NCI-H1694 treated with DMSO at 0.1 percent for 48 hours (cell line): ENCODE measurements around the gene TMEM143.
A peak's percentile ranks its signal among the peaks of the same experiment; 100 is the strongest.
"Not testable (repeated sequence)": the region's sequence is repeated elsewhere in the genome, so short reads cannot be mapped to it uniquely, and the experiment has no call there.

ENCODE experiments used
- DNase-seq: peaks from one replicate; lab custom pipeline; 2025; lab: John Stamatoyannopoulos, UW

Gene TMEM143

GRCh38 chr19:48363810-48364597 is at the start of gene TMEM143, which contains the start of gene SYNGR4:
TMEM143 (minus strand) TSS chr19:48363940; CDS start chr19:48363920, 20 bp downstream.
SYNGR4 (plus strand) TSS chr19:48364367; CDS start chr19:48365843, 1,476 bp downstream.
- DNase-seq: peak; percentile 99

GRCh38 chr19:48405850-48406249 is 42.1 kb upstream of the TMEM143 start:
- no peak for DNase-seq

- no peak for DNase-seq
Measured at GRCh38 chr19:48405010-48405659, 41.4 kb upstream of the TMEM143 start.

GRCh38 chr19:48403606-48404005 is 39.9 kb upstream of the TMEM143 start:
- DNase-seq: peak; percentile 63

DNA sequence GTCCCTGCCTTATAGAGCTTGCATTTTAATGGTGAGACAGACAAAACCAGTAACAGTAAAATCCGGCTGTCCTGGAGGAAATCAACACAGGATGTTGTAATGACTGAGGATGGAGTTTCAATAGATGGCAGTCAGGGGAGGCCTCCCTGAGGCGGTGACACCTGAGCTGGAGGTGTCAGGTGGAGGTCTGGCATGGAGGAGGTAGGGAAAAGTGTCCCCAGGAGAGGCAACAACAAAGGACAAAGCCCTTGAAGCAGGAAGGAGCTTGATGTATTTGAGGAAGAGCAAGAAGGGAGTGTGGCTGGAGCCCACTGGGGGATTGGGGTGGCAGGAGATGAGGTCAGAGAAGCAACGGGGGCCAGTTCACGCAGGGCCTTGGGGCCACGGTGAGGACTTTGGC is 37.5 kb upstream of the TMEM143 start:
- DNase-seq: no peak

- no peak for DNase-seq
Measured at GRCh38 chr19:48400018-48400742, 36.4 kb upstream of the TMEM143 start.

- peak; percentile 25 for DNase-seq
Measured at GRCh38 chr19:48398375-48399235, 34.9 kb upstream of the TMEM143 start.

GRCh38 chr19:48398102-48398374 is 34.3 kb upstream of the TMEM143 start:
- no peak for DNase-seq

DNA sequence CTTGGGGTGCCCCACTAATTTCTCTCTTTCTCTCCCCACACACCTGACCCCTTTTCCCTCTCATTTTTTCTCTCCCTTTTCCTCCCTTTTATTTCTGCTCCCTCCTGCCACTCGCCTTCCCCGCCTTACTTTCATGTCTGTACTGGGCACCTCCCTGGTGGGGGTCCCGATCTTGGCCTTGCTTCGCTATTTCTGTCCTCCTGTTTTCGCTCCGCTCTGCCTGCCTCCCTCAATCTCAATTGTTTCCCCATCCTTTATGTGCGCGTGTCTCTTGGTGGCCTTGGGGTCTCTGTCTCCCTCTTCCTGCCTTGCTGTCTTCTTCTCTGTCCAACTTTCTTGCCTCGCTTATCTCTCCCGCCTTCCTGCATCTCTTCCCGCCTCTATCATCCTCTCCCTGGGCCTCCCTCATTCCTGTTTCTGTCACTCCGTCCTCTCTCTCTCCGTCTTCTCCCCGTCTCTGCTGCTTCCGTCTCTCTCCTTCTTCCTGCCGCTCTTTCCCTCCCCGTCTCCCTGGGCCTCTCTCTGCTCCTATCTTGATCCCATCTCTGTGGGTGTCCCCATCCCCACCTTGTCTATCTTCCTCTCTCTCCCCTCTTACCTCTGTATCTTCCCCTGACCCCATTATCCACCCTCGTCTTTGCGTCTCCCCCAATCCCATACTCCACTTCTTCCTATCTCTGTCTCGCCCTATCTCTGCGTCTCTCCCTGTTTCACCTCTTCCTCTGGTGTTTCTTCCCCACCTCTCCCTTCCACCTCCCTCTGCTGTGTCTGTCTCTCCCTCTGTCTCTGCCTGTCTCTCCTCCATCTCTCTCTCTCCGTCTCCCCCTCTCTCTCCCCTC is 33.7 kb upstream of the TMEM143 start:
- no peak for DNase-seq

DNA sequence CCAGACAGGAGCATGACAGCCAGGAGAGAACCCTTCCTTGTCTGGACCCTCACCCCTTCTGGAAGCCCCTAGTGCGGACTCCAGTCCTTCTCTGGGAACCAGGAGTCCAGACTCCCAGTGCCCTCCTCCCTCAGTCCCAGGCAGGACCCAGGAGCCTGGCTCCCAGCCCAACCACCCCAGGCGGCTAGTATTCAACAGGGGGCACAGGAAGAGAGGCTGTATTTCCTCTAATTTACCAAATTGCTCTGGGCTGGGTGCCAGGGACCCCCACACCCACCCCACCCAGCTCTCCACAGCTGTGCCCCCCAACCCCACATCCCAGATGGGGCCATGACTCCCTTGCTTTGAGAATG is 33.1 kb upstream of the TMEM143 start:
- no peak for DNase-seq

DNA sequence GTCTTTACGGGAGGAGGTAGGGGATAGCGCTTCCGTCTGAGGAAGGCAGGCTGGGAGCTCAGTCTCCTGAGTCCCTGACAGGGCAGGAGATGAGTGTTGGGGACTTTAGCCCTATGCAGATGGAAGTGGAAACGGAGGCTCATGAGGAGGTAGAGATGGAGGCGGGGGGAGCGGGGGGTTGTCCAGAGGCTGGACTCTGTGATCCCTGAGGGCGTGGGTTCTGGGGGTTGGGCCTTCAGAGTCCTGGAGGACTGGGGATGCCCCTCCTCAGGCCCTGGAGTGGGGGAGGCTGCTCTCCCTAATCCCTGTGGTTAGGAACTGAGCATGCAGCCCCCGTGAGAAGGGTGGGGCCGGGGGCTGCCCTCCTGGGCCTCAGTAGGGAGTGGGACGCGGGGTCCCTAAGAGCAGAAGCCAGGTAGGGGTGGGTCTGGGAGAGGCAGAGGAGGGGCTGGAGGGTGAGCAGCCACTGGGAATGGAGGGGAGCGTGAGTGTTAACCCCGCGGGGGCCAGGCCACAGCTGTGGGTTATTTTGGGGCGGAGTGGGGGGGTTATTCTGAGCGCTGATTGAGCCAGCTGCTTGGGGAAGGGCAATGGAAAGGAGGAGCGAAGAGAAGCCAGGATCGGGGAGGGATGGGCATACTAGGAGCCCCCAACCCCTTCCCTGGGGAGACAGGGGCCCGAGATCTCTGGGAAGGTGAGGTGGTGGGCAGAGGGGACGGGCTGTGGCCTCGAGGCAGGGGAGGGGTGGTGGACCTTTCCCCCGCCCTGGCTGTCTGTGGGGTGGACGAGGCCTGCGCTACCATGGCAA is 32.5 kb upstream of the TMEM143 start:
- no peak for DNase-seq

GRCh38 chr19:48395499-48395898 is 31.8 kb upstream of the TMEM143 start:
- no peak for DNase-seq

DNA sequence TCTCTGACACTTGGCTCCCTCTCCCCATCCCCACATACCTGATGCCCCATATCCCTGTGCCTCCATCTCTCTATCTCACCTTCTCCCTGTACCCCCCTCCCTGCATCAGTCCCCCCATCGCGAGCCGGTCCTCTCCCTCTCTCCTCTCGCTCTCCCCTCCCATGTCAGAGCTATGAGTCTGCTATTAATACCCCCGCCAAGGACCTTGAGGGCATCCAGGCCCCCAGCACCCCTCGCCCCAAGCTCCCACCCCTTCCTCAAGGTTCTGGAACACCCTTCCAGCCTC is 31.4 kb upstream of the TMEM143 start:
- no peak for DNase-seq

- no peak for DNase-seq
Measured at GRCh38 chr19:48394331-48395169, 30.8 kb upstream of the TMEM143 start.

- DNase-seq: peak; percentile 39
Measured at GRCh38 chr19:48393559-48394330, 30.0 kb upstream of the TMEM143 start, which contains the start of gene GRIN2D. GRIN2D (plus strand) TSS chr19:48393668; CDS start chr19:48398393, 4,725 bp downstream.

GRCh38 chr19:48392860-48393558 is 29.3 kb upstream of the TMEM143 start:
- no peak for DNase-seq

DNA sequence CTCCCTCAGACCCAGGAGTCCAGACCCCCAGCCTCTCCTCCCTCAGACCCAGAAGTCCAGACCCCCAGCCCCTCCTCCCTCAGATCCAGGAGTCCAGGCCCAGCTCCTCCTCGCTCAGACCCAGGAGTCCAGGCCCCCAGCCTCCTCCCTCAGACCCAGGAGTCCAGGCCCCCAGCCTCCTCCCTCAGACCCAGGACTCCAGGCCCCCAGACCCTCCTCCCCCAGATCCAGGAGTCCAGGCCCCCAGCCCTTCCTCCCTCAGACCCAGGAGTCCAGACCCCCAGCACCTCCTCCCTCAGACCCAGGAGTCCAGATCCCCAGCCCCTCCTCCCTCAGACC is 28.2 kb upstream of the TMEM143 start:
- DNase-seq: not testable (repeated sequence)
